ENCODE data around the gene DNLZ.
"Not testable (repeated sequence)": the region's sequence is repeated elsewhere in the genome, so short reads cannot be mapped to it uniquely, and the experiment has no call there.

Gene DNLZ

DNA sequence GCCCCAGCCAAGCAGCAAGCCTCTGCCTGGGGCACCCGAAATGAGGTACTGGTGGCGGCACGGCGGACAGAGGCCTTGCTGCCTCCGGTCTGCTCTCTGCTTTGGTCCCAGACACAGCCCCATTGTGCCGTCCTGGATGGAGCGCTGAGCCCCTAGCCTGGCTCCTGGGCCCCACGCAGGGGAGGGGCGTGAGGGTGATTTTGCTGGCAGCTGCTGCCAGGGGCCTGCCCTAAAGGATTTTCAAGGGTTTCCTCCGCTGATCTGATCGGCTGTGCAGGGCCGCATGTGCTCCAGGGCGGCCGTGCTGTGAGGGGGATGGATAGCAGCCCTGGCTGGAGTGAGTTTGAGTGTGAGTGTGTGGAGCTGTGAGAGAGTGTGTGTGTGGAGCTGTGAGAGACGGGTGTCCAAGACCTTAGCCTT lies 34.9 kb downstream of the DNLZ start:
- DNase-seq = no peak

DNA sequence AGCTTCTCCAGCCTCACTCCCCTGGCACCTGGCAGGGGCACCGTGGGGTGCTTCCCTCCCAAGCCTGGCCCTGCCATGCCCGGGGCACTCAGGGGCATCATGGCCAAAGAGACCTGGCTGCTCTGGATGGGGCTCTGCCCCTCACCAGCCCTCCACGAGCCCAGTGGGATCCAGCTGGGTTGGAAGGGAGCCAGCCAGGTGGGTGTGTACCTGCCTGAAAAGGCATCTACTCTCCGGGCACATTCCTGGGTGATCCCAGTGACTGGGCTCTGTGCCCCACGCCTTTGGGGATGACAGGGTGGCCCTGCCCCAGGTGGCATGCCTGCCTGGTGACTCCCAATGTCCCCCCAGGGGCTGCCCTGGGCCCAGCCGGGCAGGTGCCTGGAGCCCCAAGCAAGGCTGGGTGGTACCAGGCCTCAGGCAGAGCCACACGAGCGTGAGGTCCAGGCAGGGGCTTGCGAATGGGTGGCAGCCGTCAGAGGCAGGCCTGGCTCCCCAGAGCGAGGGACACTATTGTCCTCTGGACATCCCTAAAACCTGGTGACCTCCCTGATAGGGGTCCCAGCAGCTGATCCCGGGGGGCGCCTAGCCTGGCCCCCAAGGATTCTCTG lies 35.4 kb downstream of the DNLZ start:
- no peak for DNase-seq

DNA sequence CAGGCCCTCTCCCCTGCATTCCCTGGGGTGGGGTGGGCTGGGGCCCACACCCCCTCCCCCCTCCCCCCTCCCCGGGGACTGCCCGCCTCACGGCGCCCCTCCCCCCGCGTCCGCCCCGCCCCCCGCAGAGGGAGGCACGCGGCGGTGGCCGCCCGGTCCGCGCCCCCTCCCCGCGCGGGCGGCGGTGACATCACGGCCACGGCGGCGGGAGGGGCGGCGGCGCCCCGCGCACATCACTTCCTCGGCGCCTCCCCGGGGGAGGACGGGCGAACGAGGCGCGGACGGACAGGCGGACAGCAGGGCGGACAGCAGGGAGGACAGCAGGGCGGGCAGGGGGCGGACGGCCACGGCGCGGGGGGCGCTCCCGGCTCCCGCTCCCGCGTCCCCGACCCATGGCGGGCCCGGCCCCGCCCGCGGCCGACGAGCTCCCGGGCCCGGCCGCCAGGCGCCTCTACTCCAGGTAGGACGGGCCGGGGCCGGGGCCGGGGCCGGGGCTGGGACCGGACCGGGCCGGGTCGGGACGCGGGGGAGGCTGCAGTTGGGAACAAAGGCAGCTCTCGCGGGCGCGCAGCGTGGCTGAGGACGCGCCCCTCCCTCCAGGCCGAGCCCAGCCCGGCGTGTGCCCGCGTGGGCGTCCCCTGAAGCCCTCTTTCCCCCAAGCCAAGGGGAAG lies 36.1 kb downstream of the DNLZ start, which contains the start of gene GPSM1:
Gene GPSM1 (plus strand): TSS at position 236 of the 671 bp plus-strand sequence. CDS start 157 bp downstream, at position 393.
- no peak for DNase-seq

DNA sequence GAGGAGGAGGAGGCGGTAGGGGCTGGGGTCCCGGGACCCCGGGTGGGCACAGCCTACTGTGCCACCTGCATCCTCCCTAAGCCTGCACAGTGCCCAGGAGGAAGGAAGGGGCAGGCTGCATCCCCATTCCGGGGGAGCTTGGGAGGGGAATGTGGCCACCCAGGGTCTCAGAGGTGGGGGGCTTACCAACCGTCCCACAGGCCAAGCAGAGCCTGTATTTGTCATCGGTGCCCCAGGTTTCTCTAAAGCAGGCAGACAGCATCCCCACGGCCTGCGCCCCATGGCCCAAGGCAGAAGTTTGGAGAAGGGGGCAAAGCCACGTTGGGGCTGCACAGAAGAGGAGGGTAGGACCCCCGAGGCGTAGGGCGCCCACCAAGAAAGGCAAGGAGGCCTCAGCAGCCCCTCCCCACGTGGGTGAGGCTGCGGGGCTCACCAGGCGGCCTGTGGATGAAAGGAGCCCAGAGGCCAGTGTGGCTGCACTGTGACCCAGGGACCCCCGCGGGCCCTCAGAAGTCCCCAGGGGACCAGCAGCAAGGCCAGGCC lies 36.7 kb downstream of the DNLZ start:
- DNase-seq = no peak

DNA sequence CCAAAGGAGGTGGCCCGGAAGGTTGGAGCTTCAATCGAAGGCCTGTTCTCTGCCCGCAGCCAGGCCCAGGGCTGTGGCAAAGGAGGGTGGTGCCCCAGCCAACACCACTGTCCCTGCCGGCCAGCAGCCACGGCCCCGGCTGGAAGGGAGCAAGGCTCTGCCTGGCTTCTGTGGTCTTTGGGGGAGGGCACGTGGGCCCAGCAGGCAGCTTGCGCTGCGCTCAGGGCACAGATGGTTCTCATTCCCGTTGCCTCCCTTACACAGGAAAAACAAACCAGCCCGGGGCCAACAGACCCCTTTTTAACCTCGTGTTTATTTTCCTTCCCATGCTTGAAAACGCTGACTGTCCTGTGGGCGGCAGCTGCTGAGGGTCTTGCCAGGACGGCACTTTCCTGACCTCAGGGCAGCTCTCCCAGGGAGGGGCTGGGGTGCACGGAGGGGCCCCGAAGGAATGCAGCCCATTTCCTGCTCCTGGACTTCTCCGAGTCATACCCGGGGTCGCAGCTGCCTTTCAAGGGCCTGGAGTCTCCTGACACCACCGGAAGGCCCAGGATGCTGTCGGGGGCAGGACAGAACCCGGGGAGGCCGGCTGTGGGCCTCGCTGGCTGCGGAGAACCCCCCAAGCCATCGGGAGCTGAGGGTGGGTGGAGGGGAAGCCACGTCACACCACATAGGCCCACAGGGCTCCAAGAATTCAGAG lies 37.3 kb downstream of the DNLZ start:
- no peak for DNase-seq

DNA sequence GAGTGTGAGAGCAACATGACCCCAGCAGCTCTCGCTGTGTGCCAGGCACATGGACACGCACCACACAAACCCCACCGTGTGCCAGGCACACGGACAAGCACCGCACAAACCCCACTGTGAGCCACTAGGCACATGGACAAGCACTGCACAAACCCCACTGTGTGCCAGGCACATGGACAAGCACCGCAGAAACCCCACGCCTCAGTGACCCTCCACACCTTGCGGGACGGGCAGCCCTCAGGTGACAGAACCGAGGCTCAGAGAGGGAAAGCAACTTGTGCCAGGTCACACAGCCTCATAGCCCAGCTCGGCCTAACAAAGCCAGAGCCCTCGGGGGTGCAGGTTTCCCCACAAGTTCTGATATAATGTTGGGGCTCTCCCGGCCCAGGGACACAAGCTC lies 38.2 kb downstream of the DNLZ start:
- no peak for DNase-seq

DNA sequence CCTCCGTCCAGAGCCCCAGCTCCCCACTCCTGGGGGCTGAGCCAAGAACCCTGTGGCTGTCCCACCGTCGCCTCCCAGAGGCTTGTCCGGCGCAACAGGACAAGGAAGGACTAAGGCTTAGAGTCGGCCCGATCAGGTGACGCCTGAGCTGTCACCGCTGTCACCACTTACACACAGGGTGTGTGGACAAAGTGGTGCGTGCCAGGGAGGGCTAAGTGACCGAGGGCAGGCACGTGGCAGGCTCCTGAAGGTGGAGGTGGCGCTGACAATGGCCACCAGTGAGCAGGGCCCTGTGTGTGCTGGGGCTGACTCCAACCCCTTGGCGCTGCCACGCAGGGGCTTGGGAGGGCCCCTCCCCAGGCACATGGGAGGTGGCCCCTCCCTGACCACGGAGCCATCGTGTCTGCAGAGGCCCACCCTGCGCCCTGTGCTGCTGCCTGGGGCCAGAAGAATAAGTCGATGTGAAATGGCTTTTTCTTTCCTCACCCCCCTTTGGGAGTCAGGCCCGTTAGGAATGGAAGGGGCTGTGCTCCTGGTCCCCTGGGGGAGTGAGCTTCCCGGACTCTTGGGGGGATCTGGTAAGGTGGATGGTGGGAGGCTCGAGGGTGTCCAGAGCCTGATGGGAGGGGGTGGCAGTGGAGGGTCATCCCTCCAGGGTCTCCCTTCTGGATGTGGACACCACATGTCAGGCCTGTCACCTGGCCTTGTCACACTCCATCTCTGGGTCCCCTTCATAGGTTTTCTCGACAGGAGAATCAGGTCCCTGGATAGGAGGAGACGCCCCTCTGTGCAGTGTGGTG lies 38.8 kb downstream of the DNLZ start:
- DNase-seq = no peak

DNA sequence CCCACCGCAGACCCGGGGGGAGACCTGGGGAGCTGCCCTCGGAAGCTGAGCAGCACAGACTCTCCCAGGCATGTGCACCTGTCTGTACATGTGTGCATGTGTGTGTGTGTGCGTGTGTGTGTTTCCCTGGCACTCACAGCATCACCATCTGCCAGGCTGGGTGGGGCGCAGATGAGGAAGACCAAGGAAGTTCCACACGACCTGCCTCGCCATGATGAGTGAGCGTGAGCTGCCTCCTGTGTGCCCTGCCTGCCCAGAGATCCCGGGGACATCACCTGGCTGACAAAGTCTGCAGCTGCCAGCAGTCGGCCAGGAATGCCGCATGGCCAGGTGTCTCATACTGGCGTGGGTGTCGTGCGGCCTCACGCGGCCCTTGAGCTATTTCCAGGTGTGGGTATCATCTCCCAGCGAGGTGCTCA lies 40.2 kb downstream of the DNLZ start:
- DNase-seq = no peak

DNA sequence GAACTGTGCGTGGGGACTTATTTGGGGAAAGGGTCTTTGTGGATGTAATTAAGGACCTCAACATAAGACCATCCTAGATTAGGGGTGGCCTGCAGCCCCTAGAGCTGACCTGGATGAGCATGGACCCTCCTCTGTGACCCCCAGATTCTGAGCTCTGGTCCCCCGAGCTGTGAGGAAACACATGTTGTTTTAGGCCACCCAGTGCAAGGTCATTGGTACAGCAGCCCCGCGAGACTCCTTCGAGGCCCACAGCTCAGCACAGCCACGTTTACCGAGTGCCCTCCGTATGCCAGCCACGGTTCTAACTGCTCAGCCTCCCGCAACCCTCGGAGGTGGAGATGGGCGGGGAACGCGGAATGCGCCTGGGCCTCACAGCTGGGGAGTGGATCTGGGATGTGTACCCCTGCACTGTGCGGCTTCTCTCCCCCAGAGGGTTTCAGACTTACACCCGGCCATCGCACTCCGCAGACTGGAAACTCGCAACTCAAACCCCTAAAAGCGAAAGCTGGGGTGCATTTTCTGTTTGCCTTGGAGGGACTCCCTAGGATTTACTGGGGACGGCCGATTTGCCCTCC lies 40.7 kb downstream of the DNLZ start:
- no peak for DNase-seq

DNA sequence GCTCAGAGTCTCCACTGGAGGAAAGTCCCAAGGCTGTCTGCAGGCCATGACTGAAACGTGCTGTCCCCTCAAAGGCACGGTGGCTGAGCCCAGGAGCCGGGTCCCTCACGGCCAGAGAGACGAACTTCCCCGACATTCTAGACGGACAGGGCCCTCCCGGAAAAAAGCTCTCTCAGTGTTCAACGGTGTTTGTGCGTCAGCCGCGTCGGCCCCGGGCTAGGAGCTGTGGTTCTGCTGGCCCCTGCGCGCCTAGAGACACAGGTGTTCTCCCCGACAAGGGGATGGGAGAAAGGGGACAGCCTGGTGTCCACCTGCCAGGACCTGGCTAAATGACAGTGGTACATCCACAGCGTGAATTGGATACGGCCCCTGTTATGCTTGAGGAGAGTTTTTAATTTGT lies 42.0 kb downstream of the DNLZ start:
- no peak for DNase-seq

DNA sequence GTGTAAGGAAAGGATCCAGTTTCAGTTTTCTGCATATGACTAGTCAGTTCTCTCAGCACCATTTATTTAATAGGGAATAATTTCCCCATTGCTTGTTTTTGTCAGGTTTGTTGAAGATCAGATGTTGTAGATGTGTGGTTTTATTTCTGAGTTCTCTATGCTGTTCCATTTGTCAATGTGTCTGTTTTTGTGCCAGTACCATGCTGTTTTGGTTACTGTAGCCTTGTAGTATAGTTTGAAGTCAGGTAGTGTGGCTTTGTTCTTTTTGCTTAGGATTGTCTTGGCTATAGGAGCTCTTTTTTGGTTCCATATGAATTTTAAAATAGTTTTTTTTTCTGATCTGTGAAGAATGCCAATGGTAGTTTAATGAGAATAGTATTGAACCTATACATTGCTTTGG lies 42.6 kb downstream of the DNLZ start:
- not testable (repeated sequence) for DNase-seq

DNA sequence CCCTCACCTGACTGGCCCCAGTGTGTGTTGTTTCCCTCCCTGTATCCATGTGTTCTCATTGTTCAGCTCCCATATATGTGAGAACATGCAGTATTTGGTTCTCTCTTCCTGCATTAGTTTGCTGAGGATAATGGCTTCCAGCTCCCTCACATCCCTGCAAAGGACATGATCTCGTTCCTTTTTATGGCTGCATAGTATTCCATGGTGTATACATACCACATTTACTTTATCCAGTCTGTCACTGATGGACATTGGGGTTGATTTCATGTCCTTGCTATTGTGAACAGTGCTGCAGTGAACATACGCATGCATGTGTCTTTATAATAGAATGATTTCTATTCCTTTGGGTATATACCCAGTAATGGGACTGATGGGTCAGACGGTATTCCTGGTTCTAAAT lies 43.6 kb downstream of the DNLZ start:
- not testable (repeated sequence) for DNase-seq

DNA sequence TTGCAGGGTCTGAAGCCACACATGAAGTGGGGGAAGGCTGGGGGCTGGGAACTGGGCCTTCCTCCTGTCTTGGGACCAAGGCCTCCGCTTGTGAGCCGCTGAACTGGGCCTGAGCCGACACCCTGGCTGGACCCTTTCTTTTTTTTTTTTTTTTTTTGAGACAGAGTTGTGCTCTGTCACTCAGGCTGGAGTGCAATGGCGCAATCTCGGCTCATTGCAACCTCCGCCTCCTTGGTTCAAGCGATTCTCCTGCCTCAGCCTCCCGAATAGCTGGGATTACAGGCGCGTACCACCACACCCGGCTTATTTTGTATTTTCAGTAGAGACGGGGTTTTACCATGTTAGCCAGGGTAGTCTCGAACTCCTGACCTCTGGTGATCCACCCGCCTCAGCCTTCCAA lies 44.3 kb downstream of the DNLZ start:
- not testable (repeated sequence) for DNase-seq

DNA sequence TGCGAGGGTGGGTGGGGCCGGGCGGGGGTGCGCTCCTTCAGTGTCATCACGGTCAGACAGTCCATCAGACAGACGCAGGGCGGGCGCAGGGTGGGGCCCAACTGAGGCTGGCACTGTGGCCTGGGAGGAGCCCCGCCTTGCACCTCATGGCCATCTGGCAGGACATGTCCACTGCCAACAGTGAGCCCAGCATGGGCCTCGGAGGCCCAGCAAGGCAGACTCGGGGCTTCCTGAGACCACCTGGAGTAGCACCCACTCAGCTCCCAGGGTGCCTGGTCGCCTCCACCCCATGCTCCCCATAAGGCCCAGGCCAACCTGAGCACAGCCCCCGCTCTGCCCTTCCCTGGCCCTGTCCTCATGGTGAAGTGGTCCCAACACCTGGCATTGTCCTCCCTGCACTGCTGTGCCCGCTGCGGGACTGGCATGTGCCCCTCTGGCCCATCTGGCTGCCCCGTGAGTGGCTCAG lies 44.7 kb downstream of the DNLZ start:
- no peak for DNase-seq

DNA sequence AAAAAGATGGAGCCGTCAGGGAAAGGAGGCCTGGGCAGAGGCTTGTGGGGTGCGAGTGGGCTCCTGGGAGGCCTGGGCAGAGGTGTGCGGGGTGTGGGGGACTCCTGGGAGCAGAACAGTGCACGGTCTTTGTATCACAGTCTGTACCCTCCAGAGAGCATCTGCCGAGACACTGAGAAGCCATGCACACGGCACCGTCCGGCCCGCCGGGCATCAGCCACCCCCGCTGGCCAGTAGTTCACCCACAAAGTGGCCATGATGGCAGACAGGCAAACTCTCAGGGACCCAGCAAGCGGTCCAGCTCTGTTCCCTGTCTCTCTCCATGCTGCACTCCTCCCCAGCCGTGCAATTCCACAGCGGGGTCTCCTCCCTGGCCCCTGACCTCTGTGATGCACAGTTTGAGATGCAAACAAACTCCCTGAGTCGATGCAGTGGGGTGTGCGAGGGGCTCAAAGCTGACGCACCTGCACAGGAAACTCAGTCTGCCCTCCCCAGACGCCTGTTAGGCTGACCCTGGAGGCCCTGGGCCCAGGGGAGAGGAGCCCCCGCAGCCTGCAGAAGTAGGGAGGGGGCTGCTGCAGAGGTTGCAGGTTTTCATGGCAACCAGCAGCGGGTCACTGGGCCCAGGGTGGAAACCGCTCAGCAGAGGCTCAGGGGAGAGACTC lies 45.3 kb downstream of the DNLZ start:
- no peak for DNase-seq

DNA sequence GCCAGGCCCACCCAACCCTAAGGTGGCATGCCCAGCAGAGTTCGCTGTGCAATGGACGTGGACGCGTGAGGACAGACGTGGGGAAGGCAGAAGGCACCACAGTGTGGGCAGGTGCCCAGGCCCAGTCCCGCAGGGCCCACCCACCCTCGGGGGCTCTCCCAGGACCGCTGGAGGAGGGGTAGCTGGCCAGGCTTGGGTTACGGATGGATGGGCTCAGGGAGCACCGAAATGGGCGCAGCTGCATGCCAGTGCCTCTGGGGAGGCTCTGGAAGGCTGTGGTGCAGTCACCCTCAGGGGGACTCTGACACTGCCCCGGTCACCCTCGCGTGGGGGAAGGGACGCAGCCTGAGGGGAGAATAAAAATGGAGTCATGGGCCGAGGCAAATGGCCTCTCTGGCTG lies 45.8 kb downstream of the DNLZ start:
- no peak for DNase-seq

DNA sequence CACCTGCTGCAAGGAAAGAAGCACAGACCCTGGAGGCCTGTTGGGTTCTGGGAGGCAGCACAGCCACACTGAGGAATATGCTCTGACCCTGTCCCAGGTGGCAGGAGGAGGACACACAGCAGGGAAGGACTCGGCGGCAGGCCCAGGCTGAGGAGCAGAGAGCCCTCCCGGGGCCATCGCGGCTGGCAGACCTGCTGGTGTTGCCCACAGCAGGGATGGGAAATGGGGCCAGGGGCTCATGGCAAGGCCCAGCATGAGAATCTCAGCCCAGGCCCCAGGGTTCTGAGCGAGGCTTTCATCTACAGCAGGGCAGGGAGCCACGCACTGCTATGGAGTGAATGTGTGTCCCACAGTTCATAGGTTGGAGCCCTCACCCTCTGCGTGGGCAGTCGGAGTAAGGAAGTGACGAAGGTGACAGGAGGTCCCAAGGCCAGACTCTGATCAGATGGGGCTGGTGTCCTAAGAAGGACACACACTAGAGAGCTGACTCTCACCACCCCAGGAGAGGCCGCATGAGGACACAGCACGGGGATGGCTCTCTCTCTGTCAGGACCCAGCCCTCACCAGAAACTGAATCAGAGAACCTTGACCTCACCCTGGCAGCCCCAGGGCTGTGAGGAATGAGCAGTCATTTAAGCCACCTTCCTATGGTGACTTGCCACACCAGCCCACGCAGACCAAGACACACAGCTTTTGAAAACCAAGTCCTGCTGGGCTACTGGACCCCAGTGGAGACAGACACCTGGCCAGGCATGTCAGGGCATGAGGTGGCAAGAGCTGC lies 46.5 kb downstream of the DNLZ start:
- DNase-seq = no peak

DNA sequence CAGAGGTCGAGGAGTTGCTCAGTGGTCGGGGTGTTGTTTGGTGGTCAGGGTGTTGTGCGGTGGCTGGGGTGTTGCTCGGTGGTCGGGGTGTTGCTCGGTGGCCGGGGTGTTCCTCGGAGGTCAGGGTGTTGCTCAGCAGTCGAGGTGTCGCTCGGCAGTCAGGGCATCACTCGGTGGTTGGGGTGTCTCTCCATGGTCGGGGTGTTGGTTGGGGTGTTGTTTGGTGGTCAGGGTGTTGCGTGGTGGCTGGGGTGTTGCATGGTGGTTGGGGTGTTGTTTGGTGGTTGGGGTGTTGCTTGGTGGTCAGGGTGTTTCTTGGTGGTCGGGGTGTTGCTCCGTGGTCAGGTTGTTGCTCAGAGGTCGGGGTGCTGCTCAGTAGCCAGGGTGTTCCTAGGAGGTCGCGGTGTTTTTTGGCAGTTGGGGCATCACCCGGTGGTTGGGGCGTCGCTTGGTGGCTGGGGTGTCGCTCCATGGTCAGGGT lies 47.2 kb downstream of the DNLZ start:
- no peak for DNase-seq

DNA sequence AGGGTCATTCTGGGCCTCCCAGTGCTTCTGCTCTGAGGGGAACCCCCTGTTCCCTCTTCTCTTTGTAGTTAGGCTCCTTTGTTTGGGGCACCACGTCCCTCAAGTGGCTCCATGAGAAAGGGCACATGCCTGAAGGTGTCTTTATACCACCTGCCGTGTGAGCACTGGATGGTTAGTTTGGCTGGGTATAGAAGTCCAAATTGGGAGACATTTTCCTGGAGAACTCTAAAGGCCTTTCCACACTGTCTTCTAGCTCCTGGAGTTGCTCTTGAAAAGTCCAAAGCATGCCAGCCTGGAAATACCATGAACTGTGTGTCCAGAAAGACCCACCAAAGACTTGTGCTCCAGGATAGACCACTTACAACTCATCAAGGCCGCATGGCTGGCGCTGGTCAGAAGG lies 48.6 kb downstream of the DNLZ start:
- DNase-seq = no peak

DNA sequence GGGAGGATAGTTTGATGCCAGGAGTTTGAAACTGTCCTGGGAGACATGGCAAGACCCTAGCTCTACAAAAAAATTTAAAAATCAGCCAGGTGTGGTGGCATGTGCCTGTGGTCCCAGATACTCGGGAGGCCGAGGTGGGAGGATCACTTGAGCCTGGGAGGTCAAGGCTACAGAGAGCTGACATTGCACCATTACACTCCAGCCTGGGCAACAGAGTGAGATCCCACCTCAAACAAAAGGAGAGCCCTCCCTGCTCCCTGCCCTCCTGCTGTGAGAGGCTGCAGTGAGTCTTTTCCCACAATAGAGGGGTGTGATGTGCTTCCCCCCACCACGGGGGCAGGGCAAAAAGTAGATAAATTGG lies 49.5 kb downstream of the DNLZ start:
- no peak for DNase-seq

All from stimulated activated CD4-positive, alpha-beta T cell treated with anti-CD3 and anti-CD28 coated beads, Interleukin-1b, Interleukin-23, amount 100 ng/mL, for 48 hours (primary cell).